ENCODE results near the gene RFWD3.
"Not testable (repeated sequence)": the region's sequence is repeated elsewhere in the genome, so short reads cannot be mapped to it uniquely, and the experiment has no call there.

Gene RFWD3

GRCh38 chr16:74666010-74666421 lies 661 bp downstream of the RFWD3 start:
- DNase-seq (ENCODE audit: low spot score), result no peak

- no peak for DNase-seq (ENCODE audit: low spot score)
Measured at GRCh38 chr16:74661064-74661463, 5.6 kb downstream of the RFWD3 start.

GRCh38 chr16:74660383-74660782 lies 6.3 kb downstream of the RFWD3 start:
- DNase-seq (ENCODE audit: low spot score), result no peak

GRCh38 chr16:74659041-74659440 lies 7.6 kb downstream of the RFWD3 start:
- DNase-seq (ENCODE audit: low spot score), result no peak

GRCh38 chr16:74657870-74658642 lies 8.6 kb downstream of the RFWD3 start:
- no peak for DNase-seq (ENCODE audit: low spot score)

GRCh38 chr16:74654536-74655050 lies 12.1 kb downstream of the RFWD3 start:
- no peak for DNase-seq (ENCODE audit: low spot score)

GRCh38 chr16:74652883-74653282 lies 13.8 kb downstream of the RFWD3 start:
- DNase-seq (ENCODE audit: low spot score), result not testable (repeated sequence)

GRCh38 chr16:74652249-74652648 lies 14.4 kb downstream of the RFWD3 start:
- DNase-seq (ENCODE audit: low spot score), result no peak

GRCh38 chr16:74651841-74652240 lies 14.8 kb downstream of the RFWD3 start:
- no peak for DNase-seq (ENCODE audit: low spot score)

- DNase-seq (ENCODE audit: low spot score), result no peak
Measured at GRCh38 chr16:74650966-74651567, 15.6 kb downstream of the RFWD3 start.

- no peak for DNase-seq (ENCODE audit: low spot score)
Measured at GRCh38 chr16:74649839-74650504, 16.7 kb downstream of the RFWD3 start.

- DNase-seq (ENCODE audit: low spot score), result no peak
Measured at GRCh38 chr16:74641969-74642368, 24.7 kb downstream of the RFWD3 start.

GRCh38 chr16:74637742-74638453 lies 28.8 kb downstream of the RFWD3 start:
- DNase-seq (ENCODE audit: low spot score), result no peak

- no peak for DNase-seq (ENCODE audit: low spot score)
Measured at GRCh38 chr16:74635303-74635702, 31.4 kb downstream of the RFWD3 start.

GRCh38 chr16:74633686-74634085 lies 33.0 kb downstream of the RFWD3 start:
- no peak for DNase-seq (ENCODE audit: low spot score)

GRCh38 chr16:74627506-74628220 lies 39.0 kb downstream of the RFWD3 start:
- no peak for DNase-seq (ENCODE audit: low spot score)

- DNase-seq (ENCODE audit: low spot score), result no peak
Measured at GRCh38 chr16:74626741-74627416, 39.8 kb downstream of the RFWD3 start.

- DNase-seq (ENCODE audit: low spot score), result no peak
Measured at GRCh38 chr16:74625500-74626350, 41.0 kb downstream of the RFWD3 start.

- DNase-seq (ENCODE audit: low spot score), result no peak
Measured at GRCh38 chr16:74623839-74624235, 42.8 kb downstream of the RFWD3 start.

- DNase-seq (ENCODE audit: low spot score), result peak; percentile 47
Measured at GRCh38 chr16:74623214-74623838, 43.4 kb downstream of the RFWD3 start.

All from CD4-positive, alpha-beta T cell treated with Interleukin-6 at 100 ng/mL for 8 hours (primary cell).